HG03354 (cell line): ENCODE results near the gene PDZD8.

Source experiments
- ATAC-seq: cut with Tn5 transposase; IDR thresholded peaks from one replicate; pipeline ENCODE4 v1.9.1; 2021; ENCODE audit warnings: mild to moderate bottlenecking; ENCODE audit not compliant: unreplicated experiment, poor library complexity, severe bottlenecking

The PDZD8 gene

DNA sequence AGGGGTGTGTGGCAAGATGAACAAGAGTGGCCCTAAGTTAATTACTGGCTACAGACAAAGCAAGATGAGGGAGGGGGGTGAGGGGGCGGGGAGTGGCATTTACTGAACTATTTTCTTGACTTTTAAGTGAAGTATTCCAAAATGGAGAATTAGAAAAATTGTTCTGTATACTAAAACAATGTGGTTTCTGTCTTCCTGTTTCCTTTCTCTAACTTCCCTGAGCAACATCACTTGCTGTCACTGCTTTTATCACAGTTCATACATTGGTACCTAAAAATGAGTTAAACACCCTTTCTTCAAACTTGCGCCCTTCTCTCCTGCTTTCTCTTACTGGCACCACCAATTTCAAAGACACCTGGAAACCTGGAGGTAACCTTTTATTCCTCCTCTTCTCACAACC, 21.6 kb downstream of the PDZD8 start:
- ATAC-seq: no peak

DNA sequence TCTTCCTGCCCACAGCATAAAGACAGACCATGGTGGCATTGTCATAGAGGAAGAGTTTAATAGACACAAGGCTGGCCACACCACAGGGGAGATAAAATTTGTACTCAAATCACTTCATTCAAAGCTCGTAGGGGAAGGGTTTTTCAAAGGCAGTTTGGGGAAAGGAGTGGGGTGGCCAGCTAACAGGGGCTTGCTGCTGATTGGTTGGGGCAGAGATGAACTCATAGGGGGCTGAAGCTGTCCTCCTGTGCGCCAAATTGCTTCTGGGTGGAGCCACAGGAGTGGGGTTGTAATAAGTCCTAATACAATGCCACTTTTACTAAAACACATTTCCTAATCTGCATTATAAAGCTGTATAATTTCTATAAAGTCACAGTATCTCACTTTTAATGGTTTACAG, 22.5 kb downstream of the PDZD8 start:
- no peak for ATAC-seq

DNA sequence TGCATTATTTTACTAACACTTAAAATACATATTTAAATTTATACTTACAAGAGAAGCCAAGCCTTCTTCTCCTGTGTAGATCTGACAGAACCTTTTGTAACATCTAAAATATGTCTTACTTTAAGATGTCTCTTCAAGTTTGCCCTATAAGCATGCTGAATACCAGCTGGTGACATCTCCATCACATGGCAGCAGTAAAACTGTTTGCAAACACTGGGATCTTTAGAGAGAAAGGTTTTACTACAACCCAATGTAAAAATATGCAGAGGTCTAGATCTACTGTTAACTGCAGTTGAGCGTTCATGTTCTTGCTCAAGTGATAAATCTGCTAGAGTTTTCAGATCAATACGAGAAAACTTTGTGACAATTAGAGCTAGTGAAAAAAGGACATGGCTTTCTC, 23.2 kb downstream of the PDZD8 start:
- ATAC-seq: no peak

DNA sequence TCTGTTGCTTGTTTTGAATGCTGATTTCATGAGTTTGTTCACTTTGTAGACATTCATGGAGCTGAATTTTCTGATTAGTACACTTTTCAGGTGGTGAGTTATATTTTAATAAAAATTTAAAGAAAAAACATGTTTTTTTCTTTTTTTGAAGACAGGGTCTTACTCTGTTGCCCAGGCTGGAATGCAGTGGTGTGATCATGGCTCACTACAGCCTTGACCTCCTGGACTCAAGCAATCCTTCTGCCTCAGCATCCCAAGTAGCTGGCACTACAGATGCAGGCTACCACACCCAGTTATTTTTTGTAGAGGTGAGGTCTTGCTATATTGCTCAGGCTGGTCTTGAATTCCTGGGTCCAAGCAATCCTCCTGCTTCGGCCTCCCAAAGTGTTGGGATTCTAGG, 23.7 kb downstream of the PDZD8 start:
- ATAC-seq: no peak

DNA sequence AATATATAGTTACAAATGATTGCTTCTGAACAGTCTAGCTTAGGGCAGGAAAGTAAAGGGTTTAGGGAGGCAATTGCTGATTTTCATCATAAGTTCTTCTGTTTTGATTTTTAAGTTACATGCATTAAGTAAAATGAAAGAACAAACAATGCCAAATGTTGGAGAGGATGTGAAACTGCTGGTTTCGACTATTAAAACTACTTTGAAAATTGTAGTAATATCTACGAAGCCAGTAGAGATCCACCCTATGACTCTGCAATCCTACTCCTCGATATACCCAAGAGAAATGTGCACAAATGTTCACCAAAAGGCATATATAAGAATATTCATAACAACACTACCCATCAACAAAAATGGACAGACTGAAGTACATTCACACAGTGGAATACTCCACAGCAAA, 24.3 kb downstream of the PDZD8 start:
- ATAC-seq: peak; percentile 83

DNA sequence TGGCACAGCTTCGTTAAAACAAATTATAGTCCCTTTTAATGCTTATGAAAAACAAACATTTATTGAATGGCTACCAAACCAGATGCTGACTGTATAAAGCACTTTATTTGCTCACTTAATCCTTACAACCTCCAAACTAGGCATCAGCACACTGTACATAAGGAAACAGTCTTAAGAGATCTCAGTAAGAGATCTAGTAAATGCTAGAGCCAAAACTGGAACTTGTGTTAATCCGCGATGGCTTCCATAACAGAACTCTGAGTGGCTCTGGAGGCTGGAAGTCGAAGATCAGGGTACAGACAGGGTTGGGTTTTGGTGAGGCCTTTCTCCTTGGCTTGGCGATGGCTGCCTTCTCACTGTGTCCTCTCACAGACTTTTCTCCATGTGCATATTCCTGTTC, 27.0 kb downstream of the PDZD8 start:
- no peak for ATAC-seq

DNA sequence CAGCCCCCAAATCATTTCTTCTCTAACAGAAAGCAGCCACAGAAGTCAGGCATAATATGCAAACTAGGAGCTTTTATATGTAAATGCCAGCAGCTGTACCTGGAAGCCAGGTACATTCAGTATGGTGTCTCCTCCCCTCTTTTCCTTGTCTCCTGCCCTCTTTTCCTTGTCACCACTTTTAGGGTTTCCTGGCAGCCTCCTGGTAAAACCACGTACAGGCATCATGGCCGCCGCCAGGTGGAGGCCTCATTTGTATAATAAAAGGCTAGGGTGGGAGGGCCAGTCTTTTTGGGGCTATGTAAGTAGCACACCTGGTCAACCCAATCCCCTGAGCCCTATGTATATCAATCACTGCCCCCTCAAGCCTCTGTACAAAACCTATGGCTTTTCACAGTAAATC, 28.7 kb downstream of the PDZD8 start:
- ATAC-seq: no peak

DNA sequence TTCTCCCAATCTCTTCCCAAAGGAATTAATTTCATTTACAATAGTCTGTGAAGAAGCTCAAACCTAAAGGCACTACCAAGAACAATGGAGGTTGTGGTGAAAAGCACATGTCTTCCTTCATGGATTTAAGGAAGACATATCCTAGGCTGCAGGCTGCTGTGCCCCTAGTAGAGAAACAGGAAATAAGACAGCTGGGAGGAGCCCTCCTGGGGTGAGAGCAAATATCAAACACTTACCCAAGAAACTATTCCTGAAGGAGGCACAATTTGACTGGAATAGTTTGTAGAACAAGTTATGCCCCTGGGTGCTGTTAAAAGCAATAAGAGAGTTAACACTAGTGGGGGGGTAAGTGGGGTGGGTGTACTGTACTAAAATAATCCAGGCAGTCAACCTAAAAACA, 30.1 kb downstream of the PDZD8 start:
- no peak for ATAC-seq

DNA sequence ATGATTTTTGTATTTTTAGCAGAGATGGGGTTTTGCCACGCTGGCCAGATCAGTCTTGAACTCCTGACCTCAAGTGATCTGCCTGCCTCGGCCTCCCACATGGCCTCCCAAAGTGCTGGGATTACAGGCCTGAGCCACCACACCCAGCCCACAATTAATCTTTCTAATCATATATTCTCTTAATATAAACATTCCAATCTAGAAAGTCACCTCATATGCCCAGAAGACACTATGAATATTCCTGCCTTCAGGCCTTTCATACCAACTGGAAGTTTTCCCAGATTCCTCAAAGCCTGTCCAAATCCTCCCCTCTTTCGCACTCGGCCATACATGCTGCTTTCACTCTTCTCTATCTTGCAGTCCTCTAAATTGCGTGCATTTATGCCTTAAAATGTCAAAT, 32.6 kb downstream of the PDZD8 start:
- ATAC-seq: no peak

DNA sequence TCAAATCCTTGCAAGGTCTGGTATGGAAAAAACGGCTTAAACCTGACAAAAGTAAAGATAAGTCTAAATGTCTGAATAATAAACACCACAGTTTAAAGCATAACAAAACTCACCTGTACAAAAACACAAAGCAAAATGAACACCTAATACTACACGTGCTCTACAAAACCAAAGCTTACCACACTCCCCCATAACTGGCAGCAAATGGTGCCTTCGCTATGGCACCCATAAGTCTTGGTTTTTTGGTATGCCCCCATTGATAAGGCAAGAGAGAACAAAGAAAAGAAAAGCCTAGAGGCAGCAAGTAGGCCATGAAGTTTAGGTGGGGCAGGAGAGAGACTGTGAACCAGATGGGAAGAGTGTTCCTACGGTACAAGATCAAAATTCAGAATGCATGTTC, 34.2 kb downstream of the PDZD8 start:
- ATAC-seq: no peak

DNA sequence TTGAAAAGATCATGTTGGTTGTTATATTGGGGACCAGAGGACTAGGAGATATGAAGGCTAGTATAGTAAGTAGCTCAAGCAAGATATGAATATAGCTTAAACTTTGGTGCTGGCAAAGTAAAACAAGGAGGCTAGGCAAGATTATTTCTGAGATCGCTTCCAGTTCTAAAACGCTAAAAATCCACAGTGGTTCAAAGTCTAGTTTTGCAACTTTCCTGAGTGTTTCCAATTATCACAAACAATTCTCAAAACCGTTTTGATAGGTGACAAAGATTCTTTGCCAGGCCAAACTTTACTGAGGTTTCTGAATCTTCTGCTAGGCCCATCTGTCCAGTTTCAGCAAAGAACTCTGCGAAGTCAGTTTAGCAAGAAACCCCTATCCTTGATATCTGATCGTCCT, 35.3 kb downstream of the PDZD8 start:
- no peak for ATAC-seq

DNA sequence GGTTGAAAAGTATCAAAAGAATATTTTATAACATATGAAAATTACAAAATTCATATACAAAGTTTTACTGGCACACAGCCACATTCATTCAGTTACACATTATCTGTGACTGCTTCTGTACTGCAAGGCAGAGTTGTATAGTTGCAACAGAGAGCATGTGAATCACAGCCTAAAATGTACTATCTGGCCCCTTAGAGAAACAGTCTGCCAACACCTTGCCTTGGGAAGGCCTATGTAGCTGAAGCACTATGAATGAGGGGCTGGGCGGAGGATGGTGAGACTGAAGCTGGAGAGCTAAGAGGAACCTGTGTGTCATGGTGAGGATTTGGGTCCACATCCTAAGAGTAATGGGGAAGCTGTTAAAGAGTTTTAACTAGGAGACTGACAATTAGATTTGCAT, 35.7 kb downstream of the PDZD8 start:
- ATAC-seq: no peak

DNA sequence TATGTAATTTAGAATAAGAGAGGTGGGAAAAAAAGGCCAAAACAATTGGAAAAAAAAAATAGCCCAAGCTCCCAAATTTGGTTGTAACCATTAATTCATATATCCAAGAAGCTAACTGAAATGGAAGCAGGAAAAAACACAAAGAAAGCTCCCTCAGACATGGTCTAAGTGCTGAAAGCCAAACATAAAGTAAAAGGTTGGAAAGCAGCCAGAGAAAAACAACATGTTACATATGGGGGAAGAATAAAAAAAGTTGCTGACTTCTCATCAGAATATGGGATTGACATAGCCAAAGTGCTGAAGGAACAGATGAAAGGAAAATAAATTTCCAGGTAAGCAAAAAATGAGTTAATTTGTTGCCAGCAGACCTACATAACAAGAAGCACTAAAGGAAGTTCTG, 40.3 kb downstream of the PDZD8 start:
- no peak for ATAC-seq

DNA sequence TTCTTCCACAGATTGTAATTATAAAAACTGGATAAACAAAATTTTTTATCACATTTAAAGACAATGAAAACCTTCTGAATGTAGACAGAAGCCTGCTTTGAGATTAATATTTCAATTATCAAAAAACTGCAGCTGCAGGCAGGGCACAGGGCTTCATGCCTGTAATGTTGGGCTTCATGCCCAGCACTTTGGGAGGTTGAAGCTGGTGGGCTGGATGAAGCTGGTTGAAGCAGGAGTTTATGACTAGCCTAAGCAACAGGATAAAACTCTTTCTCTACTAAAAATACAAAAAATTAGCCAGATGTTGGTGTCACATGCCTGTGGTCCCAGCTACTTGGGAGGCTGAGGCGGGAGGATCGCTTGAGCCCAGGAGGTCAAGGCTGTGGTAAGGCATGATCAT, 41.2 kb downstream of the PDZD8 start:
- ATAC-seq: no peak

DNA sequence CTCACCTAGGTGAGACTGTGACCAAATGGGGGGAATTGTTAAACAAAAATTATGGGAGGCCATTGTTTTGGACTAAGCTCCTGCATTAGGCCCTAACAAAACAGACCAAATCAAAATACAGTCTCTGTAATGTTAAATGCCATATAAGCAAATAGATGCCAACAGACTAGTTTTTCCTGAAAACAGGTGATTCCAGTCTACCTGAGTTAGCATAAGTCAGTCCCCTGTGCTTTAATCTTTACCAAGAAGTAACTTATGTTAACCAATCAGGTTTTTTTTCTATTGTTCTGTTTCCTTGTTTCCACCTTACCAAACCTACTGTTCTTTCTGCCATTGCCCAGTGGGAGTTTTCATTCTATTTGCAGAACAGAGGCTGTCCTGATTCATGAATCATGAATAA, 48.0 kb downstream of the PDZD8 start:
- no peak for ATAC-seq

DNA sequence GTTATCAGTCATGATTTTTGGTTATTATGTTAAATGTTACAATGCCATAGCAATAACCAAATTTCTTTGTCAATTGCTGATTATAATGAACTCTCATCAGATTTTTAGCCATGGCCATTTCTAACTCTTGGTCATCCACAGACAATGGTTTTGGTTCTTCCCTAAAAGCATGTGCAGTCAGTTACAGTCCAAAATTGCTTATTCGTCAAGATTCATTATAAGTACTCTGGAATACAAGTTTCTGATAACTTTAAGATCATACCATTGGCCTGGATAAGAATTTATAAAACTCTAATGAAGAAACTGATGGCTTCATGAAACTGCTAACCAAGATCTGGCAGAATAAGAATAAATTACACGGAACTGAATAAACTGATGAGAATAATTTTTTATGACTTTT, 50.9 kb downstream of the PDZD8 start:
- ATAC-seq: no peak

DNA sequence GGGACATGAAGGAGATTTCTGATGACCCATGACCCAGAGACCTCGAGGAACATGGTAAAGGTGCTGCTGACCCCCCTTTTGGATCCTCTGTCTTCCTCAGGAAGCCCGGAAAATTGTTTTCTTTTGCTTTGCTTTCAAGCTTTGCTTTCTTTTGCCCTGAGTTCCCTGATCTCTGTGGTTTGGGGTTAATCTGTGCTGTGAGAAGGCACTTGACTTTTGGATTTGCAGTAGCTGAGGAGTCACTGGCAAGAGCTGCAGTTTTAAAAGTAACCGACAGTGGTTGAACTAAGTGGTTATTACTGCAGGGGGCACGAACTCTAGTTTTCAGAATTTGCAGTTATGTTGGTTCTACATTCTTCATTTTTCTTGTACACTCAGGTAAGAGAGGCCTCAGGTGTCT, 53.0 kb downstream of the PDZD8 start:
- ATAC-seq: no peak

DNA sequence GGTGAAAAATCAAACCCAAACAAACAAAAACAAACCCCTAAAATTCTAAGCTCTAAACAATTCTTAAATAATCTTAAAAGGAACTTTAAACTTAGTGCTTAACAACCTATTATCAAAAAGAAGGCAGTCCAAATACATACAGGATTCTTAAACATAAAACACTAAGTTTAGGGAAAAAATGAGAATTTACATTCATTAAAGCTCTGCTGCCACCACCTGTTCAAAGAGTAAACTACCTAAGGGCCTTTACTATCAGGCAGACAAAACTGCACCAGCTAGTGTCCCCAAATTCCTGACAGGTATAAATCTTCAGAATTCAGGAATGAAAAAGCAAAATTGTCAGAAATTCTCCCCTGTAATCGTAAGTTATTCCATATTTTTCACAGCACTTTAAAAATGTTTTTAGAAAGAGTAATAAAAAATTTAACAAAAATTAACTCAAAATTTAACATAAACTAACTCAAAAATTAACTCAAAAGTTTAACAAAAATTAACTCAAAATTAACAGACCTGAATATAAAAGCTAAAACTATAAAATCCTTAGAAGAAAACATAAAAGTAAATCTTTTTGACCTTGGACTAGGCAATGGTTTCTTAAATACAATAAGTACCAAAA, 55.1 kb downstream of the PDZD8 start:
- no peak for ATAC-seq

DNA sequence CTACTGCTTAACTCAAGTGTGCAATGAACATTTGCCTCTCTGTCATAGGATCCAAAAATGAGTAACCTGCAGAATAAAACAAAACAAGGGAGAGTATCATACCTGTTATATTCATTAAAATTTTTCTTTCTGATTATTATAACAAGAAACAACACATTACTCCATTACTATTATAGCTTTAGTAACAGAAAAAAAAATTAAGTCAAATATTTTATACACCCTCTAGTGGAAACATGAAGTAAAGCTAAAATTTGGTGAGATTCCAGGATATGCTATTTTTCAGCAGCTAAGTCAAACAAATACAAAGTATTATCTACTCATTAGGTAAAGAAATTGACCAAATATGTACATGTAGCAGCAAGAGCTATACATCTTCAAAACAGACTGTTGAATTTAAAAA, 56.3 kb downstream of the PDZD8 start:
- ATAC-seq: no peak

DNA sequence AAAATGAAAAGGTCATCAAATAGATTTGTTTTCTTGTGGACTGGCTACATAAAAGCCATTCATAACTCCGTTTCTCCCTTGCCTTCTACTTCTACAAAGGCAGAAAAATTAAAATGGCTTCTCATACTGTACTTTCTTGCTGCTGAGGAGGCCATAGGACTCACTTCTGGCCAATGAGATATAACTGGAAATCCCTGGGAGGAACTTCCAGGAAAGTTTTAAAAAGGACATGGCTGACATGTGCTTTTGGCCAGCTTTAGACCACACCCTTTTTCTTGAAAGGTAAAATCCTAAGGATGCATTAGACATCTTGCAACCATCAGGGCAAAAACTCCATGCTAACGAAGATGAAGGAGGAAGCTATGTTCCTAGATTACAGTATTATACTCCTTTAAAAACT, 58.5 kb downstream of the PDZD8 start:
- ATAC-seq: no peak

DNA sequence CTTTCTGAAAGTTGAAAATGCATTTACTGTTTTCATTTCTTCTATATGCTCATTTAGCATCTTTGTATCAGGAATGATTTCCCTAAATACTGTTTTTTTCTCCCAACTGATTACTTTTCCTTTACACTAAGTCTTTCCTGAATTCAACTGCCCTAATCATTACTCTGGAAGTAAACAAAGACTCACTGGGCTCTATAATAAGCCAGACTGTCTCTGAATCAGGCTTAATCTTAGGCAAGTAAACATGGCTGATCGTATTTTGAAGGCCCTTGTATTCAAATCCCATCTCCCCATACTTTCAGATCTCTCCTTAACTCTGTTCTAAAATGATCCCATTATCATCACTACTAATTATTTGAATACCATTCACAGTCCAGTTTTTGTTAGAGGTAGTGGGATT, 61.6 kb downstream of the PDZD8 start:
- no peak for ATAC-seq

DNA sequence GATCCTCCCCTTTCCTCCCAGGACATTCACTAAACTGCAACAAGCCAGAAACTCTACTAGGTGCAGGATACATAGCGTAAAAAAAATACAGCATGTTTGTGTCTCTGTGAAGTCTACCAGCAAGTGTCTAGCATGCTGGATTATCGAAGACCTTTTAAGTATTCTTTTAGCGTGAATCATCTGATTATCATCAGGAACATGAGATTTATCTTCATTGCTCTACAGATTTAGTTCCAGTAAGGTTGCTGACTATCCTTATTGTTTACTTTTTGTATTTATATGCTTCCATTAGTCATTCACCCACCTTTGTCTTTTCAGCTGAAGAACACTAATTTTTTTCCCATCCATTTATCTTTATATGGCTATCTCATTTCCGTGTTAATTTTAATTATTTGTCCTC, 62.8 kb downstream of the PDZD8 start:
- no peak for ATAC-seq

DNA sequence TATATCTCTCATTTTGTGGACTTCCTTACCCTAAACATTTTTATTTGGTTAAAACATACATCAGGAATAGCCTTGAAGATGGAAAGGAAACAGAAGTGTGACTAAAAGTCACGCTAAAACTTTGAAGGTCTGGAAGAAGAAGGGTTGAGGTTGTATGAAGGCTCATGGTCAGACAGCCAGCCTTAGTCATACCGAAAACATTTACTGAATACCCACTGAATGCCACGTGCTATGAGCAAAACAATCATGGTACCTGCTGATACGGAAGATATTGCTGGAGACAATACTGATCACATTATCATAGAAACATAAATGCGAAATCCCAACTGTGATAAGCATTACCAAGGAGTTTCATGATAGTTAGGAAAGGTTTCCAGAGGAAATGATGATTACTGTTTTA, 64.0 kb downstream of the PDZD8 start:
- ATAC-seq: no peak
